Skeletal muscle cell (primary cell): ENCODE measurements around the gene NXPH1.
A peak's percentile ranks its signal among the peaks of the same experiment; 100 is the strongest.

Source experiments
- DNase-seq: peaks from one replicate; pipeline ENCODE4 v3.0.0-alpha.2; 2010; ENCODE audit warnings: low read depth
- H3K4me3 ChIP-seq: 2 replicates; pipeline ENCODE4 v1.5.1; 2011; ENCODE audit warnings: low read depth, mild to moderate bottlenecking, control low read depth, low read length, moderate library complexity

NXPH1 gene

GRCh38 chr7:8491544-8492489, 58.4 kb downstream of the NXPH1 start:
- no peak for DNase-seq
- no peak overlapping the region for H3K4me3 ChIP-seq

GRCh38 chr7:8499128-8499527, 65.7 kb downstream of the NXPH1 start:
- DNase-seq, result no peak
- no peak overlapping the region for H3K4me3 ChIP-seq

GRCh38 chr7:8500286-8500685, 66.9 kb downstream of the NXPH1 start:
- no peak for DNase-seq
- H3K4me3 ChIP-seq, result no peak overlapping the region

GRCh38 chr7:8507566-8507965, 74.2 kb downstream of the NXPH1 start:
- no peak overlapping the region for H3K4me3 ChIP-seq

GRCh38 chr7:8509621-8510020, 76.2 kb downstream of the NXPH1 start:
- DNase-seq, result no peak
- no peak overlapping the region for H3K4me3 ChIP-seq

More at GRCh38 chr7:8507566-8507965, 74.2 kb downstream of the NXPH1 start:
- no peak for DNase-seq

GRCh38 chr7:8511855-8512254, 78.4 kb downstream of the NXPH1 start:
- no peak overlapping the region for H3K4me3 ChIP-seq
- peak; percentile 0 for DNase-seq

- no peak overlapping the region for H3K4me3 ChIP-seq
- no peak for DNase-seq
These were observed 81.5 kb downstream of the NXPH1 start for GRCh38 chr7:8514781-8515519.

- no peak overlapping the region for H3K4me3 ChIP-seq
- no peak for DNase-seq
These were observed 82.3 kb downstream of the NXPH1 start for GRCh38 chr7:8515640-8516185.

GRCh38 chr7:8516976-8517375, 83.6 kb downstream of the NXPH1 start:
- DNase-seq, result no peak
- no peak overlapping the region for H3K4me3 ChIP-seq

- no peak for DNase-seq
These were observed 94.9 kb downstream of the NXPH1 start for GRCh38 chr7:8528311-8528710.

GRCh38 chr7:8531991-8532515, 98.6 kb downstream of the NXPH1 start:
- H3K4me3 ChIP-seq, result no peak overlapping the region
- no peak for DNase-seq

More at GRCh38 chr7:8528311-8528710, 94.9 kb downstream of the NXPH1 start:
- no peak overlapping the region for H3K4me3 ChIP-seq

GRCh38 chr7:8536431-8536830, 103.0 kb downstream of the NXPH1 start:
- DNase-seq, result no peak
- H3K4me3 ChIP-seq, result no peak overlapping the region

- no peak for DNase-seq
- no peak overlapping the region for H3K4me3 ChIP-seq
These were observed 115.6 kb downstream of the NXPH1 start for GRCh38 chr7:8549046-8549445.

GRCh38 chr7:8560501-8560900, 127.1 kb downstream of the NXPH1 start:
- DNase-seq, result no peak

GRCh38 chr7:8561449-8561848, 128.0 kb downstream of the NXPH1 start:
- no peak for DNase-seq
- H3K4me3 ChIP-seq, result no peak overlapping the region

More at GRCh38 chr7:8560501-8560900, 127.1 kb downstream of the NXPH1 start:
- H3K4me3 ChIP-seq, result no peak overlapping the region

GRCh38 chr7:8564281-8564680, 130.9 kb downstream of the NXPH1 start:
- H3K4me3 ChIP-seq, result no peak overlapping the region
- DNase-seq, result no peak

- no peak for DNase-seq
These were observed 132.6 kb downstream of the NXPH1 start for GRCh38 chr7:8566016-8566415.

GRCh38 chr7:8567626-8568025, 134.2 kb downstream of the NXPH1 start:
- DNase-seq, result no peak
- no peak overlapping the region for H3K4me3 ChIP-seq

More at GRCh38 chr7:8566016-8566415, 132.6 kb downstream of the NXPH1 start:
- no peak overlapping the region for H3K4me3 ChIP-seq

- DNase-seq, result no peak
- H3K4me3 ChIP-seq, result no peak overlapping the region
These were observed 146.3 kb downstream of the NXPH1 start for GRCh38 chr7:8579661-8580194.

- no peak for DNase-seq
- H3K4me3 ChIP-seq, result no peak overlapping the region
These were observed 148.4 kb downstream of the NXPH1 start for GRCh38 chr7:8581842-8582241.
